IPS-18c (cell line): ENCODE measurements around the gene OR10A5.
"Not testable (repeated sequence)": the region's sequence is repeated elsewhere in the genome, so short reads cannot be mapped to it uniquely, and the experiment has no call there.

Experiments
- H3K4me3 ChIP-seq: 2 replicates; pipeline ENCODE4 v1.7.0; 2013; ENCODE audit warnings: low read depth, mild to moderate bottlenecking, low read length, moderate library complexity; ENCODE audit not compliant: insufficient read depth
- H3K9me3 ChIP-seq: one replicate; pipeline ENCODE4 v1.6.1; 2013; ENCODE audit warnings: mild to moderate bottlenecking, low read length, moderate library complexity; ENCODE audit not compliant: control insufficient read depth, insufficient read depth

Gene OR10A5

DNA sequence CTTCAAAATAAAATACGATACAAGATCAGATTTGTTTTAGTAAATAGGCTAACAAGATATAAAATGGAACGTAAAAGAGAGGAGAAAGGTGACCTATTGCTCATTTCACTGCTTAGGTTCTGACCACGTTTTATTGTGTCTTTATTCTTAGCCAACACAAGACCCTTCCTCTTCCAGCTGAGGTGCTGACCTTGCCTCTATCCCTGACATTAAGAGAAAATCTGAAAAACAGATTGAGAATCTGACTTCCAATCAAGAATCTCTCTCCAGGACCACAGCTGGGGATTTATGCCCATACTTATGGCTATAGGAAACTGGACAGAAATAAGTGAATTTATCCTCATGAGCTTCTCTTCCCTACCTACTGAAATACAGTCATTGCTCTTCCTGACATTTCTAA lies at the start of gene OR10A5:
TSS of gene OR10A5 (plus strand) at position 301 of the 400 bp plus-strand sequence. CDS start at position 301, 0 bp downstream.
- Histone ChIP-seq H3K4me3 (no peak within 1 kb of the TSS), H3K9me3 (no peaks in the 10 kb centered on the region)

- Histone ChIP-seq H3K4me3 (no peak within 1 kb of the TSS), H3K9me3 (peaks cover 4% of the 10 kb centered on the region)
These were observed 46.1 kb upstream of the OR10A5 start, which contains the start of gene OR6A2 for GRCh38 chr11:6799402-6799801. TSS of gene OR6A2 (minus strand) at chr11:6799689. CDS start at chr11:6795708, 3,981 bp downstream.

- not testable (repeated sequence) for H3K4me3 ChIP-seq, H3K9me3 ChIP-seq
These were observed 44.4 kb upstream of the OR10A5 start for GRCh38 chr11:6801075-6801474.

GRCh38 chr11:6812390-6813005 lies 33.0 kb upstream of the OR10A5 start:
- Histone ChIP-seq H3K4me3 (no peak overlapping the region), H3K9me3 (no peaks in the 10 kb centered on the region)

DNA sequence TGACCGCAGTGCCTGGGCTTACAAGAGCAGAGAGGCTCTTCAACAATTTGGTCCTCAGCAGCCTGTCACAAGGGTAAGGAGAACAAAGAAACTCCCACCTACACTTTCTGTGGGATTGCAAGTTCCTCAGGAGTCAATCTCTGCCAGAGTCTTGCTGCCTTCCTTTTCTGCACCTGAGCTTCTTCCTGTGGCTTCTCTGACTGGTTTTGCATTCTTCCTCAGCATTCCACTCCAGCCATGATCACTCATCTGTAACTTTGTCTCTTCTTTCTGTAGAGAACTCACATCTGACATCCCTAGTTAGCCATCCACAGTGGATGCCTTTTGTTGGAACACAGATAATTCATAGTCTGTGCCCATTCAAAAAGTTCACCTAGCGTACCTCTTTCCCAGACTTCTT lies 31.8 kb upstream of the OR10A5 start:
- no peaks in the 10 kb centered on the region for H3K9me3 ChIP-seq
- no peak overlapping the region for H3K4me3 ChIP-seq

GRCh38 chr11:6817694-6818093 lies 27.8 kb upstream of the OR10A5 start:
- H3K4me3 ChIP-seq = no peak overlapping the region
- no peaks in the 10 kb centered on the region for H3K9me3 ChIP-seq

GRCh38 chr11:6818967-6819366 lies 26.5 kb upstream of the OR10A5 start:
- Histone ChIP-seq H3K4me3 (no peak overlapping the region), H3K9me3 (no peaks in the 10 kb centered on the region)

DNA sequence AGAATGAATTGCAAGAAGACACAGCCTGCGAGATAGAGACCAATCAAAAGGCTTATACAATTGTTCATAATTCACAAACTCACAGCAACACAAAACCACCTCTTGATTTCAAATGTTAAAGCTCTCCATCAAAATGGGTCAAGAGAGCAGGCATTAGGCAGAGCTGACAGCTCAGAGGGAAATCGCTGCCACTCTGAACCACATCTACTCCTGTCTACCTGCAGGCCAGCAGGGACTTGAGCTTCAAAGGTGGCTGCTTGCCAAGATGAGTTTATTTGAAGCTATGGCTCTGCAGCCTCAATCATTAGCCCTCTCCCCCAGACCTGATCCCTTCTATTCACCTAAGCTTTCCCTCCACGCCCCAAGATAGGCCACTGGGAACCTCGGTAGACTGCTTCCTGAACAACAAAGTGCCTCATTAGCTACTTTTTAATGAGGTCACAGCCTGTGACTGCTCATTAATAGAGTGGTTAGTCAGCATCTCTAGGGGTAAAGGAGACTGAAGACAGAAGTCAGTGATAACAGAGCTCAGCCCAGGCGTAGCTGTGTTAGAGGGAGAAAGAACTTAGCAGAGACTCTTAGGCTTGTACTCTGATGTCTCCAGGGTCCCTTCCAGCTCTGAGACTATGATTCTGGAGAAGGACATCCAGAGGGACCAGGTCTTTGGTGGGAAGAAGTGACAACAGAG lies 21.2 kb upstream of the OR10A5 start:
- Histone ChIP-seq H3K9me3 (no peaks in the 10 kb centered on the region), H3K4me3 (no peak overlapping the region)

GRCh38 chr11:6825231-6825744 lies 20.2 kb upstream of the OR10A5 start:
- Histone ChIP-seq H3K9me3 (no peaks in the 10 kb centered on the region), H3K4me3 (no peak overlapping the region)

DNA sequence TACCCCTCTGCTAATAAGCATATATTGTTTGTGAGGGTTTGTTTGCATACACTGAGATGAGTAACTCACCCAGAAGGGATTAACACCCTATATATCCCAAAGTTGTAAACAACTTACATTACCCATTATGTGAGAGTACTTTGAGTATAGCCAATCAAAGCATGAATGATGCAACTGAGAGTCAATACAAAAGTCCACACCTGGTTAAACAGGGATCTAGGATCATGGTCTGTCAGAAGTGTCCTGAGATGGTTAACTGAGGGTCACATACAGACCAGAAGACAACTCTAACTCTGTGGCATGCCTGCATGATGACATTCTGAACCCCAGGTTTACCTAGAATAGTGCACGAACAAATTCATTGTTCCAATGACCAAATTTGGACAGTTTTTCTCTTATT lies 17.4 kb upstream of the OR10A5 start:
- no peaks in the 10 kb centered on the region for H3K9me3 ChIP-seq
- no peak overlapping the region for H3K4me3 ChIP-seq

DNA sequence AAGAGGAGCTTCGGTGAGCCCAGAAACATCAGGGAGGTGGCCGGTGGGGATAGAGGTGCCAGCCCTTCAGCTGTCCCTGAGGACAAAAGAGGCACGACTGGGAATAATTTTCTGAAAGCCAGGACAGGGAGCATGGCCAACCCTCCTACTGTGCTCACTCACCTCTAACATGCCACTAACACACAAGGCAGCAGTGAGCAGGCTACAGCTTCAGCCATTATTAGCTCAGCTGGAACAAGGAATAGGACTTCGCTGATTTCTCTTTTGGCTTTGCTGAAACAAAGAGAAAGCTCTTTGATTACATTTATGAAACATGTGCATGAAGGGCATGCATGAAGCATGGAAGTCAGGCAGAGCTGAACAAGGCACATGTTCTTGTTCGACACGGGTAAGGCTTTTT lies 12.1 kb upstream of the OR10A5 start:
- Histone ChIP-seq H3K4me3 (no peak overlapping the region), H3K9me3 (no peaks in the 10 kb centered on the region)

GRCh38 chr11:6834021-6834420 lies 11.5 kb upstream of the OR10A5 start:
- Histone ChIP-seq H3K9me3 (no peaks in the 10 kb centered on the region), H3K4me3 (no peak overlapping the region)

DNA sequence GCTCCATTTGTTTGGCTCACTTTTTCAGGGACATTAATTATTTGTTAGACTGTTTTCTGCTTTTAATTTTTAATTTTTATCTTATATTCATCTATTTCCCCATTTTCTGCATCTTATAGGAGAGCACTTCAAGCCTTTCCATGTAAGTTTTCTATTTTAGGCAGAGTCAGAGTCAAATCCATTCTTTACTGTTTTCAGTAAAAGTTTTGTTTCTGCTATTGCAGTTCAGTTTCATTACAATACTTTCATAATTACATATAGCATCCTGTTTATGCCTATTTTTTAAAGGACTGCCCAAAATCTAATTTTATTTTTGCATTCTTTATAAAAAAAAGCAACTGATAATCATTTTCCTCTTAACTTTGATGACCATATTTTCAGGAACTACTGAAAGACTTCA lies 3.8 kb upstream of the OR10A5 start:
- H3K4me3 ChIP-seq = no peak overlapping the region
- no peaks in the 10 kb centered on the region for H3K9me3 ChIP-seq

DNA sequence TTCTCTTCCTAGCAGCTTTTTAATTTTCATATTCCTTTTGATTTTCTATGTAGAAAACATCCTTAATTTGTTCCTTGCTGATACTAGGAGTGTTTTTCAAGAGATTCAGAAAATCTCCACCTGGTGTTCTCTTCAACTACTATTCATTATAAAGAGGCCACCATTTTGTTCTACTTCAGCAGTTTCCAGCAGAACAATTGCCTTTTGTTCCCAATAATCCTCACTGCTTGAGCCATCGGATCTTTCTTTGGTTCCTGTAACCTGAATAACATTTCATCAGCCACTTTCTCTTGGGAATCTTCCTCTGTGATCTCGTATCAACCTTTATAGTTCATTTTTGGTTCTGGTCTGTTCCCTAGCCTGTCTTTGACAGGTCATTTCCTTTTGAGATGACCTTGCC lies 1.8 kb upstream of the OR10A5 start:
- no peaks in the 10 kb centered on the region for H3K9me3 ChIP-seq
- no peak overlapping the region for H3K4me3 ChIP-seq

GRCh38 chr11:6844356-6844755 lies 1.1 kb upstream of the OR10A5 start:
- H3K4me3 ChIP-seq = no peak overlapping the region

GRCh38 chr11:6850526-6850925 lies 5.0 kb downstream of the OR10A5 start:
- no peaks in the 10 kb centered on the region for H3K9me3 ChIP-seq
- H3K4me3 ChIP-seq = no peak overlapping the region

More at GRCh38 chr11:6844356-6844755, 1.1 kb upstream of the OR10A5 start:
- no peaks in the 10 kb centered on the region for H3K9me3 ChIP-seq

- not testable (repeated sequence) for H3K4me3 ChIP-seq, H3K9me3 ChIP-seq
These were observed 9.3 kb downstream of the OR10A5 start for GRCh38 chr11:6854801-6855200.

DNA sequence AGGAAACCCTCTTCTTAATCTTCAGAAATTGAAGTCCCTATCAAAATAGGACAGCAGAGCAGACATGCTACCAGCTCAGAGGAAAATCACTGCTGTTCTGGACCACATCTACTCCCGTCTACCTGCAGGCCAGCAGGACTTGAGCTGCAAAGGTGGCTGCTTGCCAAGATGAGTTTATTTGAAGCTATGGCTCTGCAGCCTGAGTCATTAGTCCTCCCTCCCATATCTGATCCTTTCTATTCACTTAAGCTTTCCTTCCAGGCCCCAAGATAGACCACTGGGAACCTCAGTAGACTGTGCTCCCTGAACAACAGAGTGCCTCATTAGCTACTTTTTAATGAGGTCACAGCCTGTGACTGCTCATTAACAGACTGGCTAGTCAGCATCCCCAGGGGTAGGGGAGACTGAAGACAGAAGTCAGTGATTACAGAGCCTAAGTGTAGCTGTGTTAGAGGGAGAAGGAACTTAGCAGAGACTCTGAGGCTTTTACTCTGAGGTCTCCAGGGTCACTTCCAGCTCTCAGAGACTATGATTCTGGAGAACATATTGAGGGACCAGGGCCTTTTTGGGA lies 10.6 kb downstream of the OR10A5 start:
- no peak overlapping the region for H3K4me3 ChIP-seq
- H3K9me3 ChIP-seq = no peaks in the 10 kb centered on the region
